Stomach (tissue), 9 donors: ENCODE measurements around the gene PDHX. TPM values are rescaled to one million over a fixed set of nuclear protein-coding genes. Genes with fewer than 3 reads are reported as not detected.

Experiments
- DNase-seq, 2 donors: peaks; one replicate each; pipeline versions ENCODE4 v3.0.0 to v3.0.0-alpha.2; 2013 to 2019
- H3K27ac ChIP-seq, 5 donors: fragments of 200-600 bp in 4 of 5; sonication (generic) in 4 of 5; one replicate each; pipeline ENCODE4 v1.5.1; 2013 to 2019; ENCODE audit warnings: mild to moderate bottlenecking in 1 of 5, moderate library complexity in 1 of 5
- H3K27me3 ChIP-seq, 3 donors: fragments of 200-600 bp; sonication (generic); one replicate each; pipeline ENCODE4 v1.5.1; 2017 to 2019; ENCODE audit warnings: mixed run types in 1 of 3
- H3K36me3 ChIP-seq, 4 donors: fragments of 200-600 bp; sonication (generic); 1 replicate in 3 of 4; 2 replicates in 1 of 4; pipeline ENCODE4 v1.5.1; 2016 to 2019
- H3K4me1 ChIP-seq, 4 donors: fragments of 200-600 bp; sonication (generic); one replicate each; pipeline ENCODE4 v1.5.1; 2016 to 2019
- H3K4me3 ChIP-seq, 4 donors: fragments of 200-600 bp; sonication (generic) in 3 of 4; one replicate each; pipeline ENCODE4 v1.5.1; 2016 to 2019; ENCODE audit warnings: mild to moderate bottlenecking in 1 of 4
- H3K9me3 ChIP-seq, 4 donors: fragments of 200-600 bp; sonication (generic); one replicate each; pipeline ENCODE4 v1.5.1; 2016 to 2019
- CTCF ChIP-seq, 7 experiments: fragments of 450-650 bp in 4 of 7; fragments of 200-600 bp in 3 of 7; sonication (generic) in 3 of 7; IDR thresholded peaks; one replicate each; pipeline ENCODE4 v1.5.1; 2016 to 2019; ENCODE audit warnings: antibody characterized with exemption in 7 of 7, control low read depth in 2 of 7, mild to moderate bottlenecking in 1 of 7
- EP300 ChIP-seq: sonication (generic); formaldehyde crosslinking; IDR thresholded peaks from one replicate; pipeline ENCODE4 v1.6.1; 2017; ENCODE audit warnings: antibody characterized with exemption
- POLR2A ChIP-seq, 4 donors: fragments of 450-650 bp; IDR thresholded peaks; one replicate each; pipeline ENCODE4 v1.6.1; 2016; ENCODE audit warnings: antibody characterized with exemption in 4 of 4, control low read depth in 2 of 4, mild to moderate bottlenecking in 1 of 4, moderate library complexity in 1 of 4
- POLR2AphosphoS5 ChIP-seq, 3 donors: sonication (generic); formaldehyde crosslinking; IDR thresholded peaks; one replicate each; pipeline ENCODE4 v1.6.1; 2016; ENCODE audit warnings: antibody characterized with exemption in 3 of 3
- WGBS, 5 donors: extraction: QIAGEN DNeasy Blood & Tissue Kit in 3 of 5; methylation state at CpG; one replicate each; pipeline versions ENCODE4 v1.1.5 to v1.1.7; 2013 to 2018; 5-methylcytosine and 5-hydroxymethylcytosine counted together
- intact Hi-C: fragments of 100-400 bp; cut with DNase I; formaldehyde crosslinking; loops from one replicate; pipeline ENCODE4 v1.15.1; 2023; ENCODE audit warnings: low total_unique reads
- polyA plus RNA-seq, 3 donors: library from polyadenylated mRNA; stranded (reverse); fragments of 200-250 nt; gene quantifications; one replicate each; pipeline ENCODE4 v1.2.3, GENCODE V29; 2013
- total RNA-seq, 5 donors: library from RNA; depleted of rRNA; stranded (reverse); fragments of >200 nt; gene quantifications; one replicate each; pipeline versions ENCODE4 v1.1.0 to v1.2.3, GENCODE V29; 2014 to 2016
- donor health status: healthy with polysubstance abuse.
- donor health status: Bipolar disorder and iron deficiency.
- donor health status: healthy.

Gene PDHX
- total and polyA plus RNA-seq, 8 donors: 4.1 to 45.9 (median 23.3) TPM

GRCh38 chr11:35009944-35010342, 93.5 kb downstream of the PDHX start:
- 17 to 66% (median 28%) methylated on average over 3 of the region's 3 CpGs for WGBS, 5 donors
- H3K36me3 ChIP-seq: no peaks in the 10 kb centered on the region
- TF ChIP-seq POLR2A (IDR thresholded peaks at IDR 0.05): no peak
- TF ChIP-seq POLR2AphosphoS5 (IDR thresholded peaks at IDR 0.05): no peak
- TF ChIP-seq EP300: no peak
- TF ChIP-seq CTCF (IDR thresholded peaks at IDR 0.05): no peak
- H3K4me1 ChIP-seq: peaks cover 12 to 66% (median 37%) of the 10 kb centered on the region in 4 donors
- H3K4me3 ChIP-seq: no peak overlapping the region
- H3K9me3 ChIP-seq: no peaks in the 10 kb centered on the region
- peak overlapping the region in 3 of 5 donors; percentile 13 to 64 (median 62) for H3K27ac ChIP-seq
- H3K27me3 ChIP-seq: no peaks in the 10 kb centered on the region
- intact Hi-C loops: no loop called here
- DNase-seq: peak in 1 of 2 donors; percentile 39

- DNase-seq: no peak
- H3K27ac ChIP-seq: no peak overlapping the region
- intact Hi-C loops: no loop called here
- H3K4me3 ChIP-seq: no peak overlapping the region
- H3K27me3 ChIP-seq: no peaks in the 10 kb centered on the region
- no peaks in the 10 kb centered on the region for H3K9me3 ChIP-seq
- 75 to 94% (median 81%) methylated on average over 5 of the region's 5 CpGs for WGBS, 5 donors
- TF ChIP-seq POLR2A (IDR thresholded peaks at IDR 0.05) (no peak), POLR2AphosphoS5 (IDR thresholded peaks at IDR 0.05) (no peak), EP300 (no peak), CTCF (IDR thresholded peaks at IDR 0.05) (no peak)
- no peaks in the 10 kb centered on the region for H3K36me3 ChIP-seq
- peaks cover 12 to 61% (median 33%) of the 10 kb centered on the region in 4 donors for H3K4me1 ChIP-seq
Measured at GRCh38 chr11:35010654-35011053, 94.2 kb downstream of the PDHX start.

DNA sequence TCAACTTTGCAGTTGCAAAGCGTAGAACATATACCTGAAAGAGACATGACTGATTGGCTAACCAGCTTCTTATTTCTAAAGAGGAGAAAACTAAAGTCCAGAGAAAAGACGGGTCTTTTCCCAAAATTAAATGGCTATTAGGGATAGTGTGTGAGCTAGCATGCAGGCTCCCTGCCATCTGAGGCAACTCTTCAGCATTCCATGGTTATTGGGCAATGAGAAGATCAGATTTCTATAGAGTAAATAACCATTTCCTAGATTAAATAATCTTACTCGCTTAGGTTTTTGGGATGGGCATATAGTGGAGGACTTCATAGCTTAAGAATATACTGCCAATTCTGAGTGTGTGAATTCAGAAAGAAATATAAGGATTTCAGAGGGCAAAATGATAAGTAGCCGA, 95.0 kb downstream of the PDHX start:
- Histone ChIP-seq H3K9me3 (no peaks in the 10 kb centered on the region), H3K27me3 (no peaks in the 10 kb centered on the region), H3K27ac (no peak overlapping the region), H3K36me3 (no peaks in the 10 kb centered on the region), H3K4me1 (peaks cover 6 to 61% (median 28%) of the 10 kb centered on the region in 4 donors), H3K4me3 (no peak overlapping the region)
- WGBS, 5 donors: 70 to 82% (median 79%) methylated on average over 4 of the region's 4 CpGs
- intact Hi-C loops: no loop called here
- DNase-seq: no peak
- TF ChIP-seq POLR2AphosphoS5 (IDR thresholded peaks at IDR 0.05) (no peak), CTCF (IDR thresholded peaks at IDR 0.05) (no peak), EP300 (no peak), POLR2A (IDR thresholded peaks at IDR 0.05) (no peak)

- no peak overlapping the region for H3K4me3 ChIP-seq
- no peaks in the 10 kb centered on the region for H3K36me3 ChIP-seq
- no peaks in the 10 kb centered on the region for H3K9me3 ChIP-seq
- TF ChIP-seq POLR2A (IDR thresholded peaks at IDR 0.05): no peak
- no peak for TF ChIP-seq CTCF (IDR thresholded peaks at IDR 0.05)
- TF ChIP-seq POLR2AphosphoS5 (IDR thresholded peaks at IDR 0.05): no peak
- TF ChIP-seq EP300: no peak
- no peak for DNase-seq
- intact Hi-C loops: no loop called here
- H3K27ac ChIP-seq: no peak overlapping the region
- peaks cover 3 to 58% (median 26%) of the 10 kb centered on the region in 4 donors for H3K4me1 ChIP-seq
- H3K27me3 ChIP-seq: no peaks in the 10 kb centered on the region
- WGBS, 5 donors: 86 to 100% (median 98%) methylated on average over 2 of the region's 2 CpGs
Measured at GRCh38 chr11:35011944-35012343, 95.5 kb downstream of the PDHX start.
